BE2C (cell line): ENCODE data around the gene CACNA1B.

Experiments
- DNase-seq: peaks from one replicate; pipeline ENCODE4 v3.0.0-alpha.2; 2020
- H3K27me3 ChIP-seq: fragments of 250-450 bp; sonication (Bioruptor Pico); 2 replicates; pipeline ENCODE4 v1.5.1; 2020; ENCODE audit warnings: mild to moderate bottlenecking
- H3K36me3 ChIP-seq: fragments of 250-450 bp; sonication (Bioruptor Pico); 2 replicates; pipeline ENCODE4 v1.5.1; 2020; ENCODE audit warnings: mild to moderate bottlenecking
- H3K4me1 ChIP-seq: fragments of 250-450 bp; sonication (Bioruptor Pico); 2 replicates; pipeline ENCODE4 v1.5.1; 2020
- H3K4me3 ChIP-seq: 2 replicates; pipeline ENCODE4 v1.5.1; 2011; ENCODE audit warnings: low read depth, low read length
- H3K9me3 ChIP-seq: fragments of 250-450 bp; sonication (Bioruptor Pico); 2 replicates; pipeline ENCODE4 v1.5.1; 2020
- TF ChIP-seq, protein P1 (sequence below): IDR thresholded peaks from 2 replicates; pipeline ENCODE4 v1.5.1; 2012; ENCODE audit warnings: mild to moderate bottlenecking, low read depth, low read length

CACNA1B gene

DNA sequence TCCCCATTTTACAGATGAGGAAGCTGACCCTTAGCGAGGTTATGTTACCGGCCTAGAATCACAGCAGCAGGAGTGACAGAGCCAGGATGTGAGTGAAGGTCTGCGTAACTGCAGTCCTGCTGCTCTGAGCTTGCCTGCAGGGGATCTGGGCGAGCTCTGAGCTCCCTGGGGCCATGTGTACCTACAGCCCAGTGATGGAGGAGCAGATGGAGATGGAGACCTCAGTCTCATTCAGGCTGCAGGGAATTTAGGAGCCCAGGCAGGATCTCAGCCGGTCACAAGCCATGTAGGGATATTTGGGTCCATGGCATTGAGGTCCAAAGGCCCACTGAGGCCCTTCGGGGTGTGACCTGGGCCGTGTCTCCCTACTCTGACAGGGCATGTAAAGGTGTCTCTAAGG is 170.6 kb downstream of the CACNA1B start:
- DNase-seq, result no peak
- Histone ChIP-seq H3K4me1 (no peaks in the 10 kb centered on the region), H3K27me3 (no peaks in the 10 kb centered on the region), H3K36me3 (no peaks in the 10 kb centered on the region), H3K4me3 (no peak overlapping the region), H3K9me3 (no peaks in the 10 kb centered on the region)
- TF ChIP-seq, protein P1, sequence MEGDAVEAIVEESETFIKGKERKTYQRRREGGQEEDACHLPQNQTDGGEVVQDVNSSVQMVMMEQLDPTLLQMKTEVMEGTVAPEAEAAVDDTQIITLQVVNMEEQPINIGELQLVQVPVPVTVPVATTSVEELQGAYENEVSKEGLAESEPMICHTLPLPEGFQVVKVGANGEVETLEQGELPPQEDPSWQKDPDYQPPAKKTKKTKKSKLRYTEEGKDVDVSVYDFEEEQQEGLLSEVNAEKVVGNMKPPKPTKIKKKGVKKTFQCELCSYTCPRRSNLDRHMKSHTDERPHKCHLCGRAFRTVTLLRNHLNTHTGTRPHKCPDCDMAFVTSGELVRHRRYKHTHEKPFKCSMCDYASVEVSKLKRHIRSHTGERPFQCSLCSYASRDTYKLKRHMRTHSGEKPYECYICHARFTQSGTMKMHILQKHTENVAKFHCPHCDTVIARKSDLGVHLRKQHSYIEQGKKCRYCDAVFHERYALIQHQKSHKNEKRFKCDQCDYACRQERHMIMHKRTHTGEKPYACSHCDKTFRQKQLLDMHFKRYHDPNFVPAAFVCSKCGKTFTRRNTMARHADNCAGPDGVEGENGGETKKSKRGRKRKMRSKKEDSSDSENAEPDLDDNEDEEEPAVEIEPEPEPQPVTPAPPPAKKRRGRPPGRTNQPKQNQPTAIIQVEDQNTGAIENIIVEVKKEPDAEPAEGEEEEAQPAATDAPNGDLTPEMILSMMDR, result no peak

- no peaks in the 10 kb centered on the region for H3K4me1 ChIP-seq
- H3K27me3 ChIP-seq, result no peaks in the 10 kb centered on the region
- H3K4me3 ChIP-seq, result no peak overlapping the region
- H3K36me3 ChIP-seq, result no peaks in the 10 kb centered on the region
- DNase-seq, result no peak
- H3K9me3 ChIP-seq, result no peaks in the 10 kb centered on the region
- TF ChIP-seq, protein P1, result no peak
Observed at GRCh38 chr9:138049085-138049778, 171.7 kb downstream of the CACNA1B start.

DNA sequence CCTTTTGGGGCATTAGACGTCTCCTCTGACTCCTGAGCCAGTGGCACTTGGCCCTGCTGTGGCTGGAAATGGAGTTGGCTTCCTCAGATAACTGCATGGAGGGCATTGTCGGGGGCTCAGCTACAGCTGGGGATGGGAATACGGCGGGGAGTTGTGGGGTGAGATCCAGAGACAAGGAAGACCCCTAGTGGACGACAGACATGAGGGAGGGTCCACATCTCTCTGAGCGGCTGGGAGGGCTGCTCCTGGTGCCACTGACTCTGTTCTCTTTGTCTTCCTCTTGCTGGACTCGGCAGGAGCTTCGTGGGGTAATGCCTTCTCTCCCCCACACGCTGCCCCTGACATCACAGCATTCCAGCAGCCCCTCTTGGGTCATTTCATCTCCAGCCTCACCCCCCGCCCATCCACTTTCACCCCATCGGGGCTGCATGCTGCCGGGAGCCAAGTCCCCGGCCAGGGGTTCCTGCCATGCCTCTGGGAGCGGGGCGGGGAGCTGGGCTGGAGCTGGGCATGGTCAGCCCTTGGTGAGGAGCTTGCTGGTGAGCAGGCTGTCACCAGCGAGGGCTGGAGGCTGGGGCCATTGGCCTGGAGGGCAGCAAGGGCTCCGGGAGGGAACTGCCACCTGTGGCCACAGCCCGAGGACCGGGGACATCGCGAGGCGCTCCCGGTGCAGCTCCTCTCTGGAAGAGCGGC is 172.3 kb downstream of the CACNA1B start:
- Histone ChIP-seq H3K36me3 (no peaks in the 10 kb centered on the region), H3K4me3 (no peak overlapping the region), H3K9me3 (no peaks in the 10 kb centered on the region), H3K4me1 (no peaks in the 10 kb centered on the region), H3K27me3 (no peaks in the 10 kb centered on the region)
- no peak for DNase-seq
- TF ChIP-seq, protein P1, result no peak

DNA sequence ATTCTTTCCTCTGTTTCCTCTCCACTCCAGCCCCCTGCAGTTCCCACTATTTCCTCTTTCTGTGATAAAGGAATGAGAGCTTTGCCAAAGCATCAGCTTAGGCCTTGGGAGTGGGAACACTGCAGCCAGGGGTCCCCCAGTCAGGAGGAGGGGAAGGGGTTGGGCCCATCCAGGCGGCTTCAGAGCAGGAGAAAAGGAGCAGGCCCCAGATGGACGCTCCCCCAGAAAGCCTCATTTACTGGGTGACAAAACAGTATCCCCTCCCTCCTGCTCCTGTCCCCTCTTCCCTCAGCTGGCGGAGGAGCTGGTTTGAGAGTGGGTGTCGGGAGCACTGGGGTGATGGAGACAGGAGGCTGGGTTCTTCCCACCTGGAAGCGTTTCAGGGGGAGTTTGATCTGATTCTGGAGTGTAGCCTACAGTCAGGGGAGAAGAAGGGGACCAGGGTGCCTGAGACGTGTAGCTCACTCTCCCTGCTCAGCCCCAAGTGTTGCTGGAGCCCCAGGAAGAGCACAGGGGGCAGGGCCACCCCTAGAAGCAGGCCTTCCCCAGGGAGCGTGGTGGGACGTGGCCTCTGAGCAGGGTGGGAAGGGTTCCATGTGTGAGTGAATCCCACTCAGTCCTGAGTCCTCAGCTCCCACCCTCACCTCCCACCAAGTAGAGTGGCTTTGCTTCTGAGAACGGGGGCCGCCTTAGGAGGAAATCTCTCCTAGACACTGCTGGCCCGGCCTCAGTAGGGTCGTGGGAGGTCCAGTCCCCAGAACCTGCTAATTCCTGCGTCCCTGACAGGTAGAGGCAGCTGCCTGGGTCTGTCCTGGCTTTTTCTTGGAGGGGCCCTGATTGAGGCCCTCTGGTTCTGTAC is 173.1 kb downstream of the CACNA1B start:
- Histone ChIP-seq H3K9me3 (no peaks in the 10 kb centered on the region), H3K4me3 (no peak overlapping the region), H3K27me3 (no peaks in the 10 kb centered on the region), H3K4me1 (no peaks in the 10 kb centered on the region), H3K36me3 (no peaks in the 10 kb centered on the region)
- TF ChIP-seq, protein P1, result no peak
- DNase-seq, result no peak

DNA sequence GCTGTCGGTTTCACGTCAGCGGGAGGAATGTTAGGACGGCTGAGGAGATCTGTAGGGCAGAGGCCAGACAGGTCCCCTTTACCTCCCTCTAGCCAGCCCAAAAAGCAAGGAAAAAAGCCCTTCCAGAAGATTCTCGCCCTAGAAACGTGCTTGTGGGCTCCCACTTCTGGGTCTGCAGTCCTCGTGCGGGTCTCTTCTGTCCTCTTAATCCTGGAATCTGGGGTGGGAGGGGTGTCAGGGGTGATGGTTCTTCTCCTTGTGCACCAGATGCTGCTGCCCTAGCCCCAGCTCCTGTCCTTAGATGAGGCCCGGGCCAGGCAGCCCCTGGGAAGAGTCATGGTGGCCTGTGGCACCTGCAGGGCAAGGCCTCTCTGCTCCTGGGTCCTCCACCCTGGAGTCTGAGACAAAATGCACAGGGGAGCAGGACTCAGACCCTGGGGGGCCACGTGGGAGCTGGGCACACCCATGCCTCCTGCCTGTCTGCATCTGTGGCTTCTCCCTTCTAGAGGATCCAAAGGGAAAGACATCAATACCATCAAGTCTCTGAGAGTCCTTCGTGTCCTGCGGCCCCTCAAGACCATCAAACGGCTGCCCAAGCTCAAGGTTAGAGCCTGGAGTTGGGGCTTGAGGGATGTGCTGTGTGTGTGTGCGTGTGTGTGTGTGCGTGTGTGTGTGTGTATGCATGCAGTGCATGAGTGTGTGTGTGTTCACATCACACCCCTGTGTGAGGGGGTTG is 174.2 kb downstream of the CACNA1B start:
- Histone ChIP-seq H3K36me3 (no peaks in the 10 kb centered on the region), H3K27me3 (no peaks in the 10 kb centered on the region), H3K4me1 (no peaks in the 10 kb centered on the region), H3K9me3 (no peaks in the 10 kb centered on the region), H3K4me3 (no peak overlapping the region)
- DNase-seq, result no peak
- TF ChIP-seq, protein P1, result no peak
